Stimulated activated CD8-positive, alpha-beta memory T cell treated with anti-CD3 and anti-CD28 coated beads, Interleukin-4, amount 100 ng/mL, for 24 hours (primary cell): ENCODE data around the gene MYBPC3.
"Not testable (repeated sequence)": the region's sequence is repeated elsewhere in the genome, so short reads cannot be mapped to it uniquely, and the experiment has no call there.

Source experiments
- DNase-seq: peaks from one replicate; pipeline ENCODE4 v3.0.0-alpha.2; 2020; ENCODE audit warnings: low read depth

The MYBPC3 gene

GRCh38 chr11:47317064-47317828, 35.3 kb downstream of the MYBPC3 start:
- DNase-seq, result no peak

- DNase-seq, result not testable (repeated sequence)
These were observed 36.0 kb downstream of the MYBPC3 start for GRCh38 chr11:47316501-47316900.

- no peak for DNase-seq
These were observed 37.5 kb downstream of the MYBPC3 start for GRCh38 chr11:47314992-47315391.

GRCh38 chr11:47308050-47308823, 44.3 kb downstream of the MYBPC3 start:
- no peak for DNase-seq

GRCh38 chr11:47306484-47306844, 46.0 kb downstream of the MYBPC3 start:
- no peak for DNase-seq

- DNase-seq, result no peak
These were observed 46.6 kb downstream of the MYBPC3 start for GRCh38 chr11:47305734-47306483.

- DNase-seq, result no peak
These were observed 49.6 kb downstream of the MYBPC3 start for GRCh38 chr11:47302853-47303252.

- no peak for DNase-seq
These were observed 53.4 kb downstream of the MYBPC3 start for GRCh38 chr11:47299078-47299477.

GRCh38 chr11:47296045-47296444, 56.5 kb downstream of the MYBPC3 start:
- no peak for DNase-seq

GRCh38 chr11:47295385-47295784, 57.1 kb downstream of the MYBPC3 start:
- no peak for DNase-seq

- DNase-seq, result no peak
These were observed 62.6 kb downstream of the MYBPC3 start for GRCh38 chr11:47289856-47290255.

GRCh38 chr11:47288066-47288465, 64.4 kb downstream of the MYBPC3 start:
- DNase-seq, result no peak

- DNase-seq, result no peak
These were observed 66.3 kb downstream of the MYBPC3 start for GRCh38 chr11:47285969-47286770.

GRCh38 chr11:47284151-47284550, 68.4 kb downstream of the MYBPC3 start:
- no peak for DNase-seq

GRCh38 chr11:47282462-47282861, 70.0 kb downstream of the MYBPC3 start:
- no peak for DNase-seq
